CD4-positive, alpha-beta T cell treated with Interferon gamma for 1 hour (primary cell): Measurements from ENCODE around the gene LIPC.

ENCODE experiments used
- DNase-seq: peaks from one replicate; pipeline ENCODE4 v3.0.0-alpha.2; 2020

Gene LIPC

GRCh38 chr15:58437531-58438105 is 5.8 kb downstream of the LIPC start:
- DNase-seq = no peak

GRCh38 chr15:58438111-58438510 is 6.3 kb downstream of the LIPC start:
- no peak for DNase-seq

GRCh38 chr15:58438956-58439355 is 7.2 kb downstream of the LIPC start:
- peak; percentile 23 for DNase-seq

GRCh38 chr15:58440158-58440910 is 8.5 kb downstream of the LIPC start:
- DNase-seq = no peak

GRCh38 chr15:58440922-58441321 is 9.1 kb downstream of the LIPC start:
- DNase-seq = no peak

GRCh38 chr15:58441376-58442070 is 9.7 kb downstream of the LIPC start:
- DNase-seq = no peak

- DNase-seq = no peak
These were observed 10.3 kb downstream of the LIPC start for GRCh38 chr15:58442122-58442521.

- no peak for DNase-seq
These were observed 11.5 kb downstream of the LIPC start for GRCh38 chr15:58443308-58443707.

- DNase-seq = no peak
These were observed 12.3 kb downstream of the LIPC start for GRCh38 chr15:58444056-58444455.

- DNase-seq = no peak
These were observed 13.0 kb downstream of the LIPC start for GRCh38 chr15:58444658-58445332.

- DNase-seq = no peak
These were observed 14.1 kb downstream of the LIPC start for GRCh38 chr15:58445865-58446264.

GRCh38 chr15:58446521-58446920 is 14.7 kb downstream of the LIPC start:
- no peak for DNase-seq

- DNase-seq = no peak
These were observed 15.7 kb downstream of the LIPC start for GRCh38 chr15:58447271-58448010.

GRCh38 chr15:58448331-58448730 is 16.5 kb downstream of the LIPC start:
- DNase-seq = no peak

GRCh38 chr15:58448906-58449305 is 17.1 kb downstream of the LIPC start:
- no peak for DNase-seq

- no peak for DNase-seq
These were observed 20.0 kb downstream of the LIPC start for GRCh38 chr15:58451826-58452225.

GRCh38 chr15:58452775-58453174 is 21.0 kb downstream of the LIPC start:
- no peak for DNase-seq

GRCh38 chr15:58453931-58454793 is 22.4 kb downstream of the LIPC start:
- DNase-seq = no peak

GRCh38 chr15:58454950-58455401 is 23.2 kb downstream of the LIPC start:
- no peak for DNase-seq

GRCh38 chr15:58457466-58457965 is 25.7 kb downstream of the LIPC start:
- DNase-seq = no peak

GRCh38 chr15:58458076-58458475 is 26.3 kb downstream of the LIPC start:
- DNase-seq = no peak

GRCh38 chr15:58459045-58459444 is 27.3 kb downstream of the LIPC start:
- no peak for DNase-seq
